K562 (cell line): ENCODE results near the gene SLC4A3. TPM values are rescaled to one million over a fixed set of nuclear protein-coding genes. Genes with fewer than 3 reads are reported as not detected.

Experiments used
- CCAR2 ChIP-seq: fragments of 200-400 bp; formaldehyde crosslinking; IDR thresholded peaks from 2 replicates; pipeline ENCODE4 v1.6.1; 2017; ENCODE audit warnings: mild to moderate bottlenecking, low read depth, low read length
- CHCHD3 ChIP-seq: fragments of 250-450 bp; sonication (Bioruptor Pico); IDR thresholded peaks from 2 replicates; pipeline ENCODE4 v2.1.2; 2022; ENCODE audit warnings: mild to moderate bottlenecking
- HIVEP1 ChIP-seq: fragments of 250-450 bp; sonication (Bioruptor Pico); IDR thresholded peaks from 2 replicates; pipeline ENCODE4 v1.4.0; 2020; ENCODE audit warnings: mild to moderate bottlenecking
- OTX1 ChIP-seq: fragments of 450-650 bp; formaldehyde crosslinking; IDR thresholded peaks from 2 replicates; pipeline ENCODE4 v1.4.0; 2022; ENCODE audit warnings: mild to moderate bottlenecking
- SNIP1 ChIP-seq: fragments of 450-650 bp; IDR thresholded peaks from 2 replicates; pipeline ENCODE4 v1.7.1; 2017; ENCODE audit warnings: low read depth, mild to moderate bottlenecking
- TFE3 ChIP-seq: fragments of 450-650 bp; formaldehyde crosslinking; IDR thresholded peaks from 2 replicates; pipeline ENCODE4 v1.4.0; 2020; ENCODE audit warnings: mild to moderate bottlenecking, mixed read lengths
- ZBTB17 ChIP-seq: fragments of 450-650 bp; formaldehyde crosslinking; IDR thresholded peaks from 2 replicates; pipeline ENCODE4 v1.4.0; 2020; ENCODE audit warnings: mild to moderate bottlenecking
- polyA plus RNA-seq, 8 experiments: library from polyadenylated mRNA; depleted of rRNA in 4 of 8; stranded (reverse) in 5 of 8; unstranded in 3 of 8; fragments of >200 nt; fragmentation: Nextera tagmentation in 2 of 8; fragmentation: Illumina TruSeq in 1 of 8; extraction: Ambion mirVana in 2 of 8; extraction: Trizol in 1 of 8; gene quantifications; 2 replicates each; pipeline versions ENCODE4 v1.2.1 to v1.2.3, GENCODE V29; 2011 to 2014; ENCODE audit warnings: inconsistent platforms in 1 of 8, missing spikeins in 1 of 8
- total RNA-seq, 7 experiments: library from RNA; depleted of rRNA in 6 of 7; stranded (reverse); fragments of >200 nt in 6 of 7; fragmentation: Illumina TruSeq in 2 of 7; extraction: Trizol in 2 of 7; gene quantifications; 2 replicates each; pipeline versions ENCODE4 v1.2.1 to v1.2.3, GENCODE V29; 2011 to 2021; ENCODE audit warnings: low replicate concordance in 1 of 7
- TF ChIP-seq, protein P1 (sequence below): fragments of 450-650 bp; IDR thresholded peaks from 2 replicates; pipeline ENCODE4 v1.6.1; 2016; ENCODE audit warnings: mild to moderate bottlenecking, moderate library complexity
- TF ChIP-seq, protein P2 (sequence below): sonication (generic); formaldehyde crosslinking; IDR thresholded peaks from 2 replicates; pipeline ENCODE4 v1.8.1; 2022; ENCODE audit warnings: missing genetic modification reagents
- TF ChIP-seq, protein P3 (sequence below): fragments of 150-350 bp; conservative IDR thresholded peaks from 2 replicates; pipeline ENCODE4 v1.6.1; 2014; ENCODE audit warnings: low read length

SLC4A3 gene
- total and polyA plus RNA-seq, 9 of the 15 experiments (the other 6 are each of a cell fraction or from before 2014, with no cell fraction given), result 0.04 to 0.31 (median 0.16) TPM; not detected in 5

DNA sequence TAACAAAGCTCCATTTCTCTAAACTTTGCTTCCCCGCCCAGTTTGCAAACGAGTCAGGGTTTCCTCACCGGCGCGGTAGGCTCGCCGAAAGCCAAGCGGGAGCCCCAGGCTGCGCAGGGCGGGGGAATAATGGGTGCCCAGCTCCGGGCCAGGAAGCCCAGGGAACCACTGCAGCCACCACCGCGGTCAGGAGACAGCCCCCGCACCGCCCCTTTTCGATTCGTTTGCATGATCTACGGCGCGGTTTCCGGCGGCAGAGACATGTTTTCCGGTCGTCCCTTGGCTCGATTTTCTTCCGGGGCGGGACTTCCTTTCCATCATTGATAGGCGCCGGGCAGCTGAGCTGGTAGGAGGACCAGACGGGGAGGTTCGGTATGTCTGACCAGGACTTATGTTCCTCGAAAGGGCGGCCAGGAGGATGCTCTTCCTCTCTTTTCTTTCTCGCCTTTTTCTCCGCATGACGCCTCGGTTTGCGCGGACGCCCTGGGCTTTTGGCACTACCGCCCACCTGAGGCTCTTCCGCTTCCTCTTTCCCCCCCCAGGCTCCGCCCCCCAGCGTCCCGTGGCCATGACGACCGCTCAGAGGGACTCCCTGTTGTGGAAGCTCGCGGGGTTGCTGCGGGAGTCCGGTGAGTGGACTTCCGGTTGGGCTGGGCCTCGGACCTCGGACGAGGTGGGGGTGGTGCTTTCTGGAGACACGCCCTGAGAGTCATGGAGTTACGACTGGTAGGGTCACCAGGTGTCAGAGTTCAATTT, 29.7 kb upstream of the SLC4A3 start, which contains the start of gene STK11IP (continued):
- TF ChIP-seq, protein P1, sequence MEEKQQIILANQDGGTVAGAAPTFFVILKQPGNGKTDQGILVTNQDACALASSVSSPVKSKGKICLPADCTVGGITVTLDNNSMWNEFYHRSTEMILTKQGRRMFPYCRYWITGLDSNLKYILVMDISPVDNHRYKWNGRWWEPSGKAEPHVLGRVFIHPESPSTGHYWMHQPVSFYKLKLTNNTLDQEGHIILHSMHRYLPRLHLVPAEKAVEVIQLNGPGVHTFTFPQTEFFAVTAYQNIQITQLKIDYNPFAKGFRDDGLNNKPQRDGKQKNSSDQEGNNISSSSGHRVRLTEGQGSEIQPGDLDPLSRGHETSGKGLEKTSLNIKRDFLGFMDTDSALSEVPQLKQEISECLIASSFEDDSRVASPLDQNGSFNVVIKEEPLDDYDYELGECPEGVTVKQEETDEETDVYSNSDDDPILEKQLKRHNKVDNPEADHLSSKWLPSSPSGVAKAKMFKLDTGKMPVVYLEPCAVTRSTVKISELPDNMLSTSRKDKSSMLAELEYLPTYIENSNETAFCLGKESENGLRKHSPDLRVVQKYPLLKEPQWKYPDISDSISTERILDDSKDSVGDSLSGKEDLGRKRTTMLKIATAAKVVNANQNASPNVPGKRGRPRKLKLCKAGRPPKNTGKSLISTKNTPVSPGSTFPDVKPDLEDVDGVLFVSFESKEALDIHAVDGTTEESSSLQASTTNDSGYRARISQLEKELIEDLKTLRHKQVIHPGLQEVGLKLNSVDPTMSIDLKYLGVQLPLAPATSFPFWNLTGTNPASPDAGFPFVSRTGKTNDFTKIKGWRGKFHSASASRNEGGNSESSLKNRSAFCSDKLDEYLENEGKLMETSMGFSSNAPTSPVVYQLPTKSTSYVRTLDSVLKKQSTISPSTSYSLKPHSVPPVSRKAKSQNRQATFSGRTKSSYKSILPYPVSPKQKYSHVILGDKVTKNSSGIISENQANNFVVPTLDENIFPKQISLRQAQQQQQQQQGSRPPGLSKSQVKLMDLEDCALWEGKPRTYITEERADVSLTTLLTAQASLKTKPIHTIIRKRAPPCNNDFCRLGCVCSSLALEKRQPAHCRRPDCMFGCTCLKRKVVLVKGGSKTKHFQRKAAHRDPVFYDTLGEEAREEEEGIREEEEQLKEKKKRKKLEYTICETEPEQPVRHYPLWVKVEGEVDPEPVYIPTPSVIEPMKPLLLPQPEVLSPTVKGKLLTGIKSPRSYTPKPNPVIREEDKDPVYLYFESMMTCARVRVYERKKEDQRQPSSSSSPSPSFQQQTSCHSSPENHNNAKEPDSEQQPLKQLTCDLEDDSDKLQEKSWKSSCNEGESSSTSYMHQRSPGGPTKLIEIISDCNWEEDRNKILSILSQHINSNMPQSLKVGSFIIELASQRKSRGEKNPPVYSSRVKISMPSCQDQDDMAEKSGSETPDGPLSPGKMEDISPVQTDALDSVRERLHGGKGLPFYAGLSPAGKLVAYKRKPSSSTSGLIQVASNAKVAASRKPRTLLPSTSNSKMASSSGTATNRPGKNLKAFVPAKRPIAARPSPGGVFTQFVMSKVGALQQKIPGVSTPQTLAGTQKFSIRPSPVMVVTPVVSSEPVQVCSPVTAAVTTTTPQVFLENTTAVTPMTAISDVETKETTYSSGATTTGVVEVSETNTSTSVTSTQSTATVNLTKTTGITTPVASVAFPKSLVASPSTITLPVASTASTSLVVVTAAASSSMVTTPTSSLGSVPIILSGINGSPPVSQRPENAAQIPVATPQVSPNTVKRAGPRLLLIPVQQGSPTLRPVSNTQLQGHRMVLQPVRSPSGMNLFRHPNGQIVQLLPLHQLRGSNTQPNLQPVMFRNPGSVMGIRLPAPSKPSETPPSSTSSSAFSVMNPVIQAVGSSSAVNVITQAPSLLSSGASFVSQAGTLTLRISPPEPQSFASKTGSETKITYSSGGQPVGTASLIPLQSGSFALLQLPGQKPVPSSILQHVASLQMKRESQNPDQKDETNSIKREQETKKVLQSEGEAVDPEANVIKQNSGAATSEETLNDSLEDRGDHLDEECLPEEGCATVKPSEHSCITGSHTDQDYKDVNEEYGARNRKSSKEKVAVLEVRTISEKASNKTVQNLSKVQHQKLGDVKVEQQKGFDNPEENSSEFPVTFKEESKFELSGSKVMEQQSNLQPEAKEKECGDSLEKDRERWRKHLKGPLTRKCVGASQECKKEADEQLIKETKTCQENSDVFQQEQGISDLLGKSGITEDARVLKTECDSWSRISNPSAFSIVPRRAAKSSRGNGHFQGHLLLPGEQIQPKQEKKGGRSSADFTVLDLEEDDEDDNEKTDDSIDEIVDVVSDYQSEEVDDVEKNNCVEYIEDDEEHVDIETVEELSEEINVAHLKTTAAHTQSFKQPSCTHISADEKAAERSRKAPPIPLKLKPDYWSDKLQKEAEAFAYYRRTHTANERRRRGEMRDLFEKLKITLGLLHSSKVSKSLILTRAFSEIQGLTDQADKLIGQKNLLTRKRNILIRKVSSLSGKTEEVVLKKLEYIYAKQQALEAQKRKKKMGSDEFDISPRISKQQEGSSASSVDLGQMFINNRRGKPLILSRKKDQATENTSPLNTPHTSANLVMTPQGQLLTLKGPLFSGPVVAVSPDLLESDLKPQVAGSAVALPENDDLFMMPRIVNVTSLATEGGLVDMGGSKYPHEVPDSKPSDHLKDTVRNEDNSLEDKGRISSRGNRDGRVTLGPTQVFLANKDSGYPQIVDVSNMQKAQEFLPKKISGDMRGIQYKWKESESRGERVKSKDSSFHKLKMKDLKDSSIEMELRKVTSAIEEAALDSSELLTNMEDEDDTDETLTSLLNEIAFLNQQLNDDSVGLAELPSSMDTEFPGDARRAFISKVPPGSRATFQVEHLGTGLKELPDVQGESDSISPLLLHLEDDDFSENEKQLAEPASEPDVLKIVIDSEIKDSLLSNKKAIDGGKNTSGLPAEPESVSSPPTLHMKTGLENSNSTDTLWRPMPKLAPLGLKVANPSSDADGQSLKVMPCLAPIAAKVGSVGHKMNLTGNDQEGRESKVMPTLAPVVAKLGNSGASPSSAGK, result no peak
- TF ChIP-seq, protein P2, sequence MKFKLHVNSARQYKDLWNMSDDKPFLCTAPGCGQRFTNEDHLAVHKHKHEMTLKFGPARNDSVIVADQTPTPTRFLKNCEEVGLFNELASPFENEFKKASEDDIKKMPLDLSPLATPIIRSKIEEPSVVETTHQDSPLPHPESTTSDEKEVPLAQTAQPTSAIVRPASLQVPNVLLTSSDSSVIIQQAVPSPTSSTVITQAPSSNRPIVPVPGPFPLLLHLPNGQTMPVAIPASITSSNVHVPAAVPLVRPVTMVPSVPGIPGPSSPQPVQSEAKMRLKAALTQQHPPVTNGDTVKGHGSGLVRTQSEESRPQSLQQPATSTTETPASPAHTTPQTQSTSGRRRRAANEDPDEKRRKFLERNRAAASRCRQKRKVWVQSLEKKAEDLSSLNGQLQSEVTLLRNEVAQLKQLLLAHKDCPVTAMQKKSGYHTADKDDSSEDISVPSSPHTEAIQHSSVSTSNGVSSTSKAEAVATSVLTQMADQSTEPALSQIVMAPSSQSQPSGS (CRISPR knock-in tag), result no peak
- TF ChIP-seq TFE3 (CRISPR knock-in tag) (no peak), HIVEP1 (no peak), ZBTB17 (CRISPR knock-in tag) (no peak), CHCHD3 (no peak), OTX1 (CRISPR knock-in tag) (no peak), CCAR2 (no peak), SNIP1 (no peak)
- TF ChIP-seq, protein P3, sequence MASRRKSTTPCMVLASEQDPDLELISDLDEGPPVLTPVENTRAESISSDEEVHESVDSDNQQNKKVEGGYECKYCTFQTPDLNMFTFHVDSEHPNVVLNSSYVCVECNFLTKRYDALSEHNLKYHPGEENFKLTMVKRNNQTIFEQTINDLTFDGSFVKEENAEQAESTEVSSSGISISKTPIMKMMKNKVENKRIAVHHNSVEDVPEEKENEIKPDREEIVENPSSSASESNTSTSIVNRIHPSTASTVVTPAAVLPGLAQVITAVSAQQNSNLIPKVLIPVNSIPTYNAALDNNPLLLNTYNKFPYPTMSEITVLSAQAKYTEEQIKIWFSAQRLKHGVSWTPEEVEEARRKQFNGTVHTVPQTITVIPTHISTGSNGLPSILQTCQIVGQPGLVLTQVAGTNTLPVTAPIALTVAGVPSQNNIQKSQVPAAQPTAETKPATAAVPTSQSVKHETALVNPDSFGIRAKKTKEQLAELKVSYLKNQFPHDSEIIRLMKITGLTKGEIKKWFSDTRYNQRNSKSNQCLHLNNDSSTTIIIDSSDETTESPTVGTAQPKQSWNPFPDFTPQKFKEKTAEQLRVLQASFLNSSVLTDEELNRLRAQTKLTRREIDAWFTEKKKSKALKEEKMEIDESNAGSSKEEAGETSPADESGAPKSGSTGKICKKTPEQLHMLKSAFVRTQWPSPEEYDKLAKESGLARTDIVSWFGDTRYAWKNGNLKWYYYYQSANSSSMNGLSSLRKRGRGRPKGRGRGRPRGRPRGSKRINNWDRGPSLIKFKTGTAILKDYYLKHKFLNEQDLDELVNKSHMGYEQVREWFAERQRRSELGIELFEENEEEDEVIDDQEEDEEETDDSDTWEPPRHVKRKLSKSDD, result no peak
